HepG2 (cell line): Measurements from ENCODE around the gene SHF. TPM values are rescaled to one million over a fixed set of nuclear protein-coding genes. Genes with fewer than 3 reads are reported as not detected.

Experiments
- ATAC-seq: fragments of 200-7000 bp; cut with Tn5 transposase; 3 replicates; pipeline ENCODE4 v1.9.1; 2020; ENCODE audit warnings: mild to moderate bottlenecking, moderate library complexity
- BruUV-seq: library from RNA; stranded (reverse); fragments of 400-500 nt; replicated peaks from 2 replicates; lab custom pipeline; 2021; lab: Mats Ljungman, UMichigan
- CTCF ChIA-PET: fragments of 300-600 bp; formaldehyde crosslinking; extraction: SDS; loops from one replicate; lab custom pipeline; 2021; ENCODE audit warnings: low total read pairs, inconsistent platforms, low intra/inter-chr PET ratio; lab: Yijun Ruan, JAX
- POLR2A ChIA-PET: fragments of 350-600 bp; sonication (Branson Sonifier 250); formaldehyde crosslinking; loops from one replicate; lab custom pipeline; 2020; ENCODE audit warnings: antibody characterized with exemption, inconsistent platforms; lab: Yijun Ruan, JAX
- DNase-seq: peaks from one replicate; pipeline ENCODE4 v3.0.0-alpha.2; 2015; ENCODE audit warnings: low spot score
- FAIRE-seq: peaks from 3 replicates; lab custom pipeline; 2011; peaks lifted over from hg19 to GRCh38; lab: Jason Lieb, UNC
- H2AFZ ChIP-seq: one replicate; pipeline ENCODE4 v1.6.1; 2011; ENCODE audit warnings: low read length, inconsistent platforms
- H3K27ac ChIP-seq: fragments of 300-600 bp; 3 replicates; pipeline ENCODE4 v1.8.0; 2011; ENCODE audit warnings: mixed run types, mild to moderate bottlenecking, mixed read lengths, low read length, inconsistent platforms; ENCODE audit not compliant: insufficient read depth; ENCODE audit errors: extremely low read length
- H3K27me3 ChIP-seq, 2 experiments: fragments of 200-600 bp in 1 of 2; 2 replicates in 1 of 2; 3 replicates in 1 of 2; pipeline versions ENCODE4 v1.6.0 to v1.8.0; 2011; ENCODE audit warnings: low read length in 2 of 2, mild to moderate bottlenecking in 2 of 2, moderate library complexity in 2 of 2, inconsistent platforms in 1 of 2; ENCODE audit not compliant: insufficient read depth in 2 of 2, control insufficient read depth in 1 of 2
- H3K36me3 ChIP-seq, 2 experiments: fragments of 200-600 bp in 1 of 2; replicated peaks in 1 of 2; 2 replicates in 1 of 2; 3 replicates in 1 of 2; pipeline versions ENCODE4 v1.5.1 to v1.8.0; 2011; ENCODE audit warnings: low read length in 2 of 2, inconsistent platforms in 1 of 2; ENCODE audit not compliant: insufficient read depth in 2 of 2, control insufficient read depth in 1 of 2
- H3K4me1 ChIP-seq: 2 replicates; pipeline ENCODE4 v1.5.1; 2012; ENCODE audit warnings: low read length, inconsistent platforms; ENCODE audit not compliant: insufficient read depth
- H3K4me2 ChIP-seq: 2 replicates; pipeline ENCODE4 v1.6.0; 2011; ENCODE audit warnings: low read depth, low read length, inconsistent platforms
- H3K4me3 ChIP-seq, 3 experiments: fragments of 200-600 bp in 1 of 3; sonication (generic), shearing (Covaris generic) in 1 of 3; replicated peaks in 1 of 3; 2 replicates each; pipeline ENCODE4 v1.5.1; 2011 to 2016; ENCODE audit warnings: low read length in 3 of 3, inconsistent platforms in 2 of 3, low read depth in 2 of 3, mild to moderate bottlenecking in 2 of 3, control low read depth in 1 of 3, mixed read lengths in 1 of 3; ENCODE audit not compliant: insufficient read depth in 1 of 3
- H3K79me2 ChIP-seq: one replicate; pipeline ENCODE4 v1.6.1; 2011; ENCODE audit warnings: low read length, inconsistent platforms; ENCODE audit not compliant: insufficient read depth
- H3K9ac ChIP-seq: 2 replicates; pipeline ENCODE4 v1.6.0; 2011; ENCODE audit warnings: mild to moderate bottlenecking, low read depth, low read length, inconsistent platforms; ENCODE audit not compliant: insufficient read depth
- H3K9me3 ChIP-seq: 2 replicates; pipeline ENCODE4 v1.5.1; 2012; ENCODE audit warnings: mild to moderate bottlenecking, low read length
- H4K20me1 ChIP-seq: 2 replicates; pipeline ENCODE4 v1.6.0; 2011; ENCODE audit warnings: inconsistent platforms, mild to moderate bottlenecking, low read length, moderate library complexity; ENCODE audit not compliant: insufficient read depth
- AGO2 ChIP-seq: fragments of 200-400 bp; formaldehyde crosslinking; optimal IDR thresholded peaks from 2 replicates; pipeline ENCODE3; 2017; ENCODE audit warnings: mild to moderate bottlenecking, low read depth, low read length, moderate library complexity
- AKNA ChIP-seq: sonication (generic); formaldehyde crosslinking; IDR thresholded peaks from 2 replicates; pipeline ENCODE4 v1.4.0; 2020; ENCODE audit warnings: missing genetic modification reagents, borderline replicate concordance
- REPIN1 ChIP-seq: sonication (generic); formaldehyde crosslinking; IDR thresholded peaks from 2 replicates; pipeline ENCODE4 v1.8.0; 2022; ENCODE audit warnings: missing genetic modification reagents, low read depth, mild to moderate bottlenecking, borderline replicate concordance
- TAF1 ChIP-seq: sonication (generic); formaldehyde crosslinking; IDR thresholded peaks from 2 replicates; pipeline ENCODE4 v1.4.0; 2020; ENCODE audit warnings: missing genetic modification reagents
- ZBTB42 ChIP-seq: sonication (generic); formaldehyde crosslinking; IDR thresholded peaks from 2 replicates; pipeline ENCODE4 v1.5.0; 2020; ENCODE audit warnings: mild to moderate bottlenecking, missing genetic modification reagents
- ZNF777 ChIP-seq: sonication (generic); formaldehyde crosslinking; IDR thresholded peaks from 2 replicates; pipeline ENCODE4 v1.4.0; 2020; ENCODE audit warnings: missing genetic modification reagents
- WGBS: methylation state at CpG from one replicate; pipeline ENCODE4 v1.1.6; 2017; ENCODE audit warnings: low lambda C conversion rate; 5-methylcytosine and 5-hydroxymethylcytosine counted together
- in situ Hi-C: cut with HindIII; loops from 2 replicates; pipeline ENCODE4 v1.10.0; 2017; ENCODE audit warnings: low pct_unique_long_range_greater_than_20kb; ENCODE audit not compliant: extremely low pct_ligation_motif_present
- intact Hi-C: fragments of 100-400 bp; cut with micrococcal nuclease; formaldehyde crosslinking; loops from one replicate; pipeline ENCODE4 v1.10.0; 2022; ENCODE audit not compliant: unreplicated experiment
- polyA plus RNA-seq, 8 experiments: library from polyadenylated mRNA; depleted of rRNA in 3 of 8; stranded (reverse) in 7 of 8; unstranded in 1 of 8; fragments of >200 nt; fragmentation: Illumina TruSeq in 4 of 8; extraction: Trizol in 4 of 8; gene quantifications; 2 replicates each; pipeline versions ENCODE4 v1.2.1 to v1.2.3, GENCODE V29; 2011 to 2016; ENCODE audit warnings: low read depth in 4 of 8, missing spikeins in 1 of 8, mixed read lengths in 1 of 8; ENCODE audit not compliant: insufficient read depth in 1 of 8
- total RNA-seq, 5 experiments: library from RNA; depleted of rRNA; stranded (reverse); fragments of >200 nt; fragmentation: Illumina TruSeq; extraction: Trizol; gene quantifications; 2 replicates each; pipeline ENCODE4 v1.2.3, GENCODE V29; 2016; ENCODE audit warnings: low read depth in 1 of 5
- TF ChIP-seq, protein P1 (sequence below): sonication (generic); formaldehyde crosslinking; IDR thresholded peaks from 2 replicates; pipeline ENCODE4 v1.4.0; 2020; ENCODE audit warnings: missing genetic modification reagents

SHF gene
- total and polyA plus RNA-seq, 2 of the 13 experiments (the other 11 are each of a cell fraction or from before 2014, with no cell fraction given) = 20.9 to 25.5 TPM

DNA sequence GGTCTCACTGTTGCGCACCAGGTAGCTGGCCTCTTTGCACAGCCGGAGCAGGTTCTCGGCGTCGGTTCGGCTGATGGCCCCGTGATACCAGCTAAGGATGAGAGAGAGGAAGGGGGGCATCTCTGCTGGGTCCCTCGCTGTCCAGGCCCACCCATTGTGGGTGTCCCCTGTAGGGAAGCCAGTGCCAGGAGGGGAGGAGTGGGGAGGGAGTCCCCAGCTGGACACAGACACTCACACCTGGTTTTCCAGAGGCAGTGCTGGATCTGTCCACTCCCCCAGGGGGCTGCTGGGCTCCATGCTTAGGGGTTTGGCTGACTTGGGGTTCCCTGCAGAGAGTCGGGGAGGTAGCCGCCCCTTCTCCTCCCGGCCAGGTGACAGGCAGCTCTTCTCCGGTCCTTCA is 15.9 kb downstream of the SHF start:
- POLR2A ChIA-PET = interaction anchor here (0.8 to 1.2 kb wide), 2 partner anchors 15 to 16 kb away, joined by 3 to 4 read pairs; partner anchors contain the start of gene SHF
- H3K9me3 ChIP-seq = no peaks in the 10 kb centered on the region

GRCh38 chr15:45169608-45170480 is 17.9 kb downstream of the SHF start:
- Histone ChIP-seq H2AFZ (no peak overlapping the region), H3K27ac (no peak overlapping the region), H3K27me3 (no peaks in the 10 kb centered on the region), H4K20me1 (no peaks in the 10 kb centered on the region), H3K9ac (no peak overlapping the region), H3K4me1 (peaks cover 16% of the 10 kb centered on the region), H3K4me2 (no peak overlapping the region), H3K4me3 (no peak overlapping the region), H3K79me2 (no peaks in the 10 kb centered on the region), H3K36me3 (peaks cover 15 to 36% of the 10 kb centered on the region in 2 experiments), H3K9me3 (no peaks in the 10 kb centered on the region)
- ChIA-PET CTCF (no interaction called here), POLR2A (no interaction called here)
- ATAC-seq (no peak), DNase-seq (no peak), FAIRE-seq (no peak)
- intact Hi-C loops = no loop called here
- no TSS peak for BruUV-seq
- 94% methylated on average over 2 of the region's 4 CpGs for WGBS
- in situ Hi-C loops = no loop called here
- TF ChIP-seq, protein P1, sequence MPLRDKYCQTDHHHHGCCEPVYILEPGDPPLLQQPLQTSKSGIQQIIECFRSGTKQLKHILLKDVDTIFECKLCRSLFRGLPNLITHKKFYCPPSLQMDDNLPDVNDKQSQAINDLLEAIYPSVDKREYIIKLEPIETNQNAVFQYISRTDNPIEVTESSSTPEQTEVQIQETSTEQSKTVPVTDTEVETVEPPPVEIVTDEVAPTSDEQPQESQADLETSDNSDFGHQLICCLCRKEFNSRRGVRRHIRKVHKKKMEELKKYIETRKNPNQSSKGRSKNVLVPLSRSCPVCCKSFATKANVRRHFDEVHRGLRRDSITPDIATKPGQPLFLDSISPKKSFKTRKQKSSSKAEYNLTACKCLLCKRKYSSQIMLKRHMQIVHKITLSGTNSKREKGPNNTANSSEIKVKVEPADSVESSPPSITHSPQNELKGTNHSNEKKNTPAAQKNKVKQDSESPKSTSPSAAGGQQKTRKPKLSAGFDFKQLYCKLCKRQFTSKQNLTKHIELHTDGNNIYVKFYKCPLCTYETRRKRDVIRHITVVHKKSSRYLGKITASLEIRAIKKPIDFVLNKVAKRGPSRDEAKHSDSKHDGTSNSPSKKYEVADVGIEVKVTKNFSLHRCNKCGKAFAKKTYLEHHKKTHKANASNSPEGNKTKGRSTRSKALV (CRISPR knock-in tag) = no peak
- no peak for TF ChIP-seq AKNA (CRISPR knock-in tag)
- no peak for TF ChIP-seq ZNF777 (CRISPR knock-in tag)
- TF ChIP-seq ZBTB42 (CRISPR knock-in tag) = no peak
- no peak for TF ChIP-seq TAF1

More for the DNA sequence above, 15.9 kb downstream of the SHF start:
- Histone ChIP-seq H3K4me1 (no peaks in the 10 kb centered on the region), H3K36me3 (peaks cover 22 to 53% of the 10 kb centered on the region in 2 experiments)
- no TSS peak for BruUV-seq
- no peak for ATAC-seq
- DNase-seq = no peak
- peak; percentile 46 for TF ChIP-seq AGO2
- no peak for TF ChIP-seq REPIN1 (CRISPR knock-in tag)
- TF ChIP-seq, all 625 proteins: peak for 1
- CTCF ChIA-PET = no interaction called here
- Histone ChIP-seq H3K27ac (no peak overlapping the region), H3K4me3 (no peak overlapping the region), H3K79me2 (no peaks in the 10 kb centered on the region), H3K9ac (no peak overlapping the region), H3K4me2 (no peak overlapping the region), H2AFZ (no peak overlapping the region), H4K20me1 (no peaks in the 10 kb centered on the region), H3K27me3 (no peaks in the 10 kb centered on the region)
- intact Hi-C loops = no loop called here
- 93% methylated on average over 3 of the region's 12 CpGs for WGBS
- in situ Hi-C loops = no loop called here
- FAIRE-seq = no peak
